HPDE6-E6E7 (cell line): ENCODE measurements around the gene SPOCK1.

Experiments used
- DNase-seq: peaks from one replicate; pipeline ENCODE4 v3.0.0; 2011; ENCODE audit warnings: missing footprints; ENCODE audit errors: extremely low spot score

Gene SPOCK1

DNA sequence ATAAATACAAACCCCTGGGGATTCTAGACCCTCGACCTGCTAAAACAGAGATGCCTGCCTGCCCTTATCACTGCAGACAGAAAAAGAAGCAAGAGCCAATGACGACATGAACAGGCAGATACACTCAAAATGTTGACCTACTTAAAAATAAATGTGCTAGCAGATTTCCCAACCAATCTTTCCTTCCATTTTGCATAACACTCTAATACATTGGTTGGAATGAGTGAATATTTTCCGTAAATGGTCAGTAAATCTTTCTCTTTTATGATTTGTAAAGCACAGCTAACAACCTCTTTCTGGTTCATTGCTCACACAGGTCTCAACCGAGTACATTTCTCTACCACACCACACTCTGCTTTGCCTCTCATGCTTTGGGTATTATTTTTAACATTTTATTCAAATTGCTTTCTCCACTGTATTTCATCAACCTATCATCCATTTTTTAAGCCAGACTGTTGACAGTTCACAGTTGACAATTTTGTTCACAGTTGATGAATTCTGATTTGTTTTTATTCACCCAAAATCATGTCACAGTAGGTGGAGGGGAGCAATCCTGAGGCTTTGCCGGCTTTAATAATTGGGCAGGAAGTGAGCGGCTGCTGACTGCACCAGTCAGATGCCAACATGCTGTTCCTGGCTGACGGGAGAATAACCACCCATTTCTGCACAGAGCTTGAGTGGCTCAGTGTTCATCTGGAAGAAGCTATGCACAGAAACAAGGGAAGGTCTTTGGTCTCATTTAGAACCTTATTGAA lies 426.6 kb downstream of the SPOCK1 start:
- DNase-seq = no peak

DNA sequence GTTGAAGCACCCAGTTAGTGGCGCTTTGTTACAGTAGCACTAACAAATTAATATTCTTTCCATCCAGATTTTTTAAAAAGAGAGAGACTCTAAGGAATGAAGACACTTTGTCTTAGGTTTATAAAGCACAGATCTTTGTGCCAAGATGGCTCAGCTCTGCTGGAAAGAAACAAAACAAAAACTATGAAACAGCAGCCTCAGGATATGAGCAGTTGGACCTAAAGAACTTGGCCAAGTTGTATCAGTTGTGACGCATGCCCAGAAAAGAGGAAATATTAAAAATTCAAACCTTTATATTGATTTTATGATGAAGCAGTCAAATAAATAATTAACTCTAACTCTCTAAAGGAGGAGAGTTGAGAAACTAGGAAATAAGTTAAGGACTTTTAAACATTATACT lies 427.2 kb downstream of the SPOCK1 start:
- DNase-seq = no peak

DNA sequence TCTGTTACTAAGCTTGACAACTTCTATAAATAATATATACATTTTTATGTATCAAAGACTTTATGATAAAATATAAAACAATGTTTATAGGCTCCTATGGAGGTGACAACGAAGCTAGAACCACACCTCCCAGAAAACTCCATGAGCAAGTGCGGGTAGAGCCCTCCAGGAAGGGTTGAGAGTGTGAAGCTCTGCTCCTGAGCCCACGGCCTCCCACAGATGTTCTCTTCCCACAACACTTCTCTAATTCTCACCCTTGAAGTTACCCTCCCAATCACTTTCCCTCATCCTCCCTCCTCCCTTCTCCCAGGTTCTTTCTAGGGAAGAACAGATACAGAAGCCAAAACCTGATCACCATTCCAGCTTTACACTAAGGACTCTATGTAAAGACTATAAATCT lies 427.6 kb downstream of the SPOCK1 start:
- DNase-seq = no peak

DNA sequence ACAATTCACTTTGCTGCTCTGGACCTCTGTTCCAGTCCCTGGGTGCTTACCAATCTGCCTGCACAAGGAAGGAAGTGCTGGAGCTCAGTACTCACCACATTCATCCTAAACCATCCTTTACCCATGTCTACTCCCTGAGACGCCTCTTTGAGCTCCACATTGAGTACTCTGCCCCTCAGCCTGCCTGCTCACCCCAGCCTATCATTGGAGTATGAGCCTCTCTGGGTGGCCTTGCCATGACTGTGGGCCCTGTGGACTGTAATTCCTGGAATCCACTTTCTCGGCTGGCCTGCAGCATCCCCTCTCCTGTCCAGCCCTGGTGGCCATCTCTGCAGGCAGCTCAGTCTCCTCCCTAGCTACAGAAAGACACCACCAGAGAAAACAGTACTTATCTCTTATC lies 428.6 kb downstream of the SPOCK1 start:
- no peak for DNase-seq

DNA sequence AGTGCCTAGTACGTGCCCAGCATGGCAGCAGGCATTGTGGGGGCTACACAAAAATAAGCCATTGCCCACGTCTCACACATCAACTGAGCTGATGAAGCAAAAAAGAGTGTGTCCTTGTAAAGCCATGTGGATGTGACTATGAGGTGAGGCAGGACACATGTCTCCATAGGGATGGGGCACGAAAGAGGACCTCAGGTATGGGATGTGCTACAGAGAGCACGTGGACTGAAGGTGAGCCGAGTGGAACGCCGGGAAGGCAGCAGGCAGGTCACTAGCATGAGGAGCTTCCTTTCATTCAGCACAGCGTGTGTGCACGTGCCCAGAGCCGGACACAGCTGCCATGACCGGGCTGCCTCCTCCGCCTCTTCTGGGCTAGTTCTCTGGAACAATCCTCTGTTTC lies 429.8 kb downstream of the SPOCK1 start:
- DNase-seq = no peak

DNA sequence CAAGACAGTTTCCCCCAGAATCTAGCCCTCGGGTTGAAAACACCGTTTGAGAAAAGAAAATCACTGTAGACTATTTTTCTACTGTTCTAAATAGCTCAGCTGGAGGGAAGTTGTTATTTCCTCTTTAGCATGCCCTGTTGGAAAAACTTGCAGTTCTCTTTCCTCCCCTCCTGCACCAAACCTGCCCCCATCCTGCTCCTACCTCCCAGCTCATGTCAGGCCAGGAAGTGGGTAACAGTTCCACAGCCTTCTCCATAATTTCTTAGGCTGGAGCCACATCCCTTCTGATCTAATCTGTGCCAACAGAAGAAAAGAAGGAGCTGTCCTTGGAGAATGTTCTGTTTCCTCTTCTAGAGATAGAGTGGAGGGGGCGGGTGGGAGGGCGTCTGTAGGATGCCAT lies 437.7 kb downstream of the SPOCK1 start:
- no peak for DNase-seq

DNA sequence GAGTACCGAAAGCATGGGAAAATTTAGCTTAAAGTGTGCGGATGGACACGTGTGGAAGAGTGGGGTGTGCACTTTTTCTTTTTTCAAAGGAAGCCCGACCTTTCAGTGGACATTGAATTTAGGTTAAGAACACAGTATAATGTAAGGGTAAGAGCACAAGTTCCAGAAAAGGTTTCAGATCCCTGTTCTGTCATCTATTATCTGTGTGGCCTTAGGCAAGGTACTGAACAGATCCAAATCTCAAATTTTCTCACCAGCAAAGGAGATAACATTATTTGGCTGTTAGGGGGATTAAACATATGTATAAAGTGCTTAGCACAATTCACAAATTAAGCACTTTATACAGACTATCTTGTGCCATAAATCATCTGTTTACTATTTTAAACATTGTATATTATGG lies 441.0 kb downstream of the SPOCK1 start:
- DNase-seq = no peak

DNA sequence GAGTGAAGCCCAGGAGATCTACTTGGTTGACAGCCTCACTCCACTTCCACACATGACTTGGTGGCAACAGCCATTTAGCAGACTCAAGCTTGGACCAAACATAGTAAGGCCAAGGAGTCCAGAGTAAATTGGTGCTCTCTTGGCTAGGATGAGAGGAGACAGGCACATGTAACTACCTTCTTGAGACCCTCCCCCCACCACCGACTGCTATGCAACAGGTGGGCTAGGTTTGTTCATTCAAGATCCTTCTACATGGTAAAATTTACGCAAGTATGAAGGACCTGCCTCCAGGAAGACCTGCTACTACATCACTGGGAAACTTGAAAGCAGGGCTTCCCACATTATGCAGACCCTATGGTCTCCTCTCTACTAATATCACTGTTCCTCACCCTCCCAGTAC lies 442.4 kb downstream of the SPOCK1 start:
- no peak for DNase-seq

DNA sequence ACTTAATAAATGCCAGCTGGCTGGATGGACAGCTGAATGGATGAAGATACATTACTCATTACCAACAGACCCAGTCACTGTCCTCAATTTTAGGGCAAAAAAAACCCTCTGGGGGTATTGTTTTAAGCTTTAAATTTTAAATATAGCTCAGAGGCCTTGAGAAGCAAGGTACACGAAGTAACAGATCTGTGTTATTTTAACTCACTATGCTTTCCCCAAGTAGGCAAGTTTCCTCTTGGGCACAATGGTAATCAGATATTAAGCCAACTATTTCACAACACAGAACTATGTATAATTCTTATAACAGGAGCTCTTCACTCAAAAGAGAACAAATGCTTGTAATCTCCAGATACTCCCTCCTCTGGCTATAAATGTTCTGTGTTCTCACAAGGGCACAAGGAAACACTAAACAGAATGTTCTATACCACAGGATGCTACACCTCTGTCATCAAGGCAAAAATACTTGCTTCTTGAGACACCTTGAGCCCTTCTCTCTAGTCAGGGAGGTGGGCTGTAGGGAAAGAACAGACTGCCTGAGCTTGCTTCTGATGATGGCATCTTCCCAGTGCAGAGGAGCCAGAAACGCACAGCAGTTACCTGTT lies 443.8 kb downstream of the SPOCK1 start:
- no peak for DNase-seq

DNA sequence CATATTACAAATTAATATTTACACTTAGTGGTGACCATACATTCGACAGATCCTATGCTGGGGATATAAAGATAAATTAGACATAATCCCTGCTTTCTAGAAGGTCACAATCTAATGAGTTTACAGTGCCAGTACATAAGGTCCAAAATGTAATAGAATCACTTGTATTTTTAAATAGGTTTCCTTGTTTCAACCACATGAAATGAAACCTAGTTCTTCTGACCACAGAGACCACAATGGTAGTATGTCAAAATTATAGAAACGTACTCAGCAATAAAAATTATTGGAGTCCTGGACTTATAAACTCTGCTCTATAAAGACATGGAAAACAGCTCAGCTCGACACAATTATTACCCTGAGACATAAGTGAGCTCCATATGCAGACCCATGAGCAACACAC lies 444.3 kb downstream of the SPOCK1 start:
- no peak for DNase-seq

DNA sequence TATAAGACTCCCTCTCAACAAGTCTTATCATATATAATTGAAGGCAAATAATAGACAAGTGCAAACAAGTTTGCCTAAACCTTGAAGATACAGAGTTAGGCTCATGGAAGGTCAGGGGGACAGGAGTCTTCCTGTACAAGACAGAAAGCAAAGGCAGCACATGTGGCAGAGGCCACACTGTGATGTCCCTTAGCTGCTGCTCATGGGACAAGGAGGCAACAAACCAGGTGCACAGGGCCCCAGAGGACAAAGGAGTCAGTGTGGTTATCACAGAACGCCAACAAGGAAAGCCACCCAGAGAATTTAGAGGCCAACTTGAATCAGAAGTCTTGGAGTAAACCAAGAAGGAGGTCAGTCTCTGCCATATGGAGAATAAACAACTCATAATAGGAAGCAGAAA lies 444.8 kb downstream of the SPOCK1 start:
- DNase-seq = no peak

DNA sequence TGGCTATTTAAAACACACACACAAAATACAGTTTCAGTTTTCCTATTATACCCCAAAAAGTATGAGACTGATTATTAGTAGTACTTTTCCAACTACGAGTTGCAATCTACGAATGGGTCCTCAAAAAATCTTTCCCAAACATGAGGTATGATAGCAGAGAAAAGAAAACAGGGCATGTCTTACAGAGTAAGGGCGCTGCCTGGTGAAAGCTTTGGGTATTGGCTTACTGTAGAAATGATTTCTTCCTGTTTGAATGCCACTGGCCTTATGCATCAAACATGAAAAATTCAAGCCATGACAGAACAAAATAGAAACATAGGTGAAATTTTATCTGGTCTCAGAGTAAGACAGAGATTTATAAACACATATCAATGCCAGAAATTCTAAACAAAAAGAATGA lies 448.0 kb downstream of the SPOCK1 start:
- no peak for DNase-seq

DNA sequence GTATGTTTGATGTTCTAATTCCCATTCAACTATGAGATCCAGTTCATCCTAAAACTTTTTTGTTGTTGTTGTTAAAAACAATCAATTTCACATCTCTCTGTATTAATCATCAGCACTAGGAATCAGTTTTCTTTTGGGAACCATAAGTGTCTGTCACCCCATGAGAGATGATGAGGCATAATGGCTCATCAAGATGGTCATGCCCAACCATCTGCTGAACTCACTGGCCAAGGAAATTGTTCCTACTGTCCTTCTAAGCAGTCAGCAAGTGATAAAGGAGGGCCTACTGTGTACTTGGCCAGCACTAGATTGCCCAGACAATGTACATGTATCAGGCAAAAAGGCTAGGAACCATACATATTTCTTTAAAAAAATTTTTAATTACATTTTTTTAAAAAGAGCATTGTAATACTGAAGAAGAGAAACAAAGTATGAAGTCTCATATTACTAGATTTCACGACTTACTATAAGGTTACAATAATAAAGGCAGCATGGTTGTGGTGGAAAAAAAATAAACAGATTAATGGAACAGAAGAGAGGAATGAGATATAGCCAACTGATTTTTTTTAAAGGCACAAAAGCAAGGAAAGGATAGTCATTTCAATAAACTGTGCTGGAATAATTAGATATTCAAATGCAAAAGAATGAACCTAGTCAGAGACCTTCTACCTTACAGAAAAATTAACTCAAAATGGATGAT lies 458.3 kb downstream of the SPOCK1 start:
- DNase-seq = no peak

DNA sequence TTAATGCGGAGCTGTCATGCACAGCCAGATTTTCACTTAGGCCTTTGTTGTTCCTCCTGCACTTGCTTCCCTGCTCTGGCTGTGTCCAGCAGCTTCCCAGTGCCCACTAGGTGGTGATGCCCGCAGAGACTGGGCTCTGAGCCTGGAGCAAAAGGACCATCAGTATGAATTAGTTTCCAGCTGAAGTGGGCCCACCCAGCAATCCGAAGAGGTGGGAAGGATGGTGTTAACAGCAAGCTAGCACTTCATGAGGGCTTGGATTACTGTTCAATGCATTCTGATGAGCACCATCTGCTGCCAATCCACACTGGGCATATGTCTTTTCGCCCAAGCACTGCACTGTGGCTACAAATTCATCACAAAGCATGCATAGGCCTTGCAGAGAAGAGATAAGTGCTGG lies 459.1 kb downstream of the SPOCK1 start:
- no peak for DNase-seq

DNA sequence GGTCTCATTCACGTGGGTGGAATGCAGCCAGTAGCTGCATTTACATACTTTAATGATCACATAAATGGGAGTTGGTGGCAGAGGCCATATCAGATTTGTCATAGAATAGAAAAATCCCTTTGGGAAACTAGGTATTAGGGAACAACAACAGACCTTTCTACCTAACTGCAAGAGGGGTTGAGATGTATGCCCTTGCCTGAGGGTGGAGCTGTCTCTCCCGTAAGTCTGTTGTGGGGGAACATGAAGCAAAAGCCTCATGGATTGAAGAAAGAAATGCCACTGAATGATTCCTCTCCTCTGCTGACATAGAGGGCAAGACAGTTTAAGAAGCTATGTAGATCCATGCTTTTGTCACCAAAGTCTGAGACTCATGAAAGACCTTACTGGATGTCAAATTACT lies 461.3 kb downstream of the SPOCK1 start:
- no peak for DNase-seq

DNA sequence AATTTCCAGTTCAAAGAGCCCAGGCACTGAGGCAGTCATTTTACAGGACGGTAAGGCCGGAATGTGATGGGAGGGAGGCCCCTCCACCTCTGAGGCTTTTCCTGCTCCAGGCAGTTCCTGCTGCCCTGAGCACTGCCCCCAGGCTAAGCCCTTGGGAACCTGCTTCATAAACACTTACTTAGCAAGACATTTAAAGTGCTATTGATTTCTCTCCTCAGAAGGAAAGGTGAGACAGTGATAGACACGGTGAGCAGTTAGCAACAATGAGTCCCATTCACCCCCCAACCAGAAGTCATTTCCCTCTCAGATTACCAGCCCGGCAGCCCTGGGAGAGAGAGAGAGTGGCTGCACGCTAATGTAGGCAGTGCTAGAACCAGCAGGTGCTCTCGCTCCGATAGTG lies 462.5 kb downstream of the SPOCK1 start:
- DNase-seq = no peak

DNA sequence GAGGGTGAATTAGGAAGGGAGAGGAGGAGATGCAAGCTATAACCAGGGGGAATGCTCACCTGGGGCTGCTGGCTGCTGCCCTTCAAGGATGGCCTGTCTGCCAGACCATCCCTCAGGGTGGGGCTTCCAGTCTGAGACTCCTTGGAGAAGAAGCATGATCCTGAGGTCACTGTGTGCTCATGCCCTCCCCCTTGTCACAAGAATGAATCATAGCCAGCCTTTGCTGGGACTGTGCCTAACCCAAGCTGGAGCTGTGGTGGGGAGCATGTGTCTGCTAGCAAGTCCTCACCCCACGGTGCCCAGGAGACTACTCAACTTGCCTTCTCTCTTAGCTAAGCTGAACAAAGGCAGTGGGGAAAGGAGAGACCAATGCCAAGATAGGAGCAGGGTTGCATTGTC lies 463.6 kb downstream of the SPOCK1 start:
- no peak for DNase-seq

DNA sequence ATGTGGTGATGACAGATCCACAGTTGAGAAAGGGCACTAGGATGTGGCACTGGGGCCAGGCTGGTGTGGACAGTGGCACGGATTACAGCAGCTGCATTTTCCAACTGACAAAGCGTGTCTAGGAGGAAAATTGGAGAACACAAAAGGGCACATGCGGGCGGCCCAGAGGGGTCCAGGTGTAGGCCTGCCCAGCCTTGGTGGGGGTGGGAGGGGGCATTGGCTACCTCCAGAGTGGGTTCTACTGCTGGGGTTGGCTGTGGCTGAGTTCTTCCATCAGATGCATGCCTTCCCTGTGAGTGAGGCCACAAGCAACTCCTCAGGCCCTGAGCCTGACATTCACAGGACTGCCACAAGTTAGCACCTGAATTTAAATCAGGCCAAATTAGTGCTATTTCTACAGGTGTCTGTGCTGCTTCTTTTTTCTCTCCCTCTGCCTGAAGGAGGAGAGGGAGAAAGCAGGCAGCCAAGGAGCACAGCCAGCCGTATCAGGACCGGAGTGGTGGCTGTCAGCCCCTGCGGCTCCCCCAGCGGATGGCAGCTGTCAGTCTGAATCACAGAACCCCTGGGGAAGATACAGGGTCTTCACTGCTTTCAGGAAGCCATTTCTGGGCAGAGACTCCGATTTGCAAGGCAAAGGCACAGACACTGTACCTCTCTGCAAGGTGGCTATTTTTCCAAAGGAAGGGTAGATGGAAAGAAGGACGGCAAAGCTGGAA lies 464.2 kb downstream of the SPOCK1 start:
- DNase-seq = no peak

DNA sequence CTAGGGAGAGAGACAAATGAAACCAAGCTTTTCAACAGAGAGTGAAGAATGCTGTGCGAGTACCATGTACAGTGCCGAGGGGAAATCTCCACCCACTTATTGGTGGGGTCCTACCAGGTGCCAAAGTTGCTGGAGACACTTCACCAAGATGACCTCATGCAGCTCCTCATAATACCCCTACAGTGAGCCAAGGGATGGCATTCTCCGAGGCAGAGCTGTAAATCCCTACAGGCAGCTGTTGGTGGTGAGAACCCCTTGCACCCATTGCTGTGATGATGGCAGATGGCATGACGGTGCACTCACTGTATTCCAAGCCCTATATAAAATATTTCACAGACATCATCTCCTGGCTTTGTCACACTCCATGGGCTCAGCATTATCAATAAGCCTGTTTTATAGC lies 464.9 kb downstream of the SPOCK1 start:
- no peak for DNase-seq

DNA sequence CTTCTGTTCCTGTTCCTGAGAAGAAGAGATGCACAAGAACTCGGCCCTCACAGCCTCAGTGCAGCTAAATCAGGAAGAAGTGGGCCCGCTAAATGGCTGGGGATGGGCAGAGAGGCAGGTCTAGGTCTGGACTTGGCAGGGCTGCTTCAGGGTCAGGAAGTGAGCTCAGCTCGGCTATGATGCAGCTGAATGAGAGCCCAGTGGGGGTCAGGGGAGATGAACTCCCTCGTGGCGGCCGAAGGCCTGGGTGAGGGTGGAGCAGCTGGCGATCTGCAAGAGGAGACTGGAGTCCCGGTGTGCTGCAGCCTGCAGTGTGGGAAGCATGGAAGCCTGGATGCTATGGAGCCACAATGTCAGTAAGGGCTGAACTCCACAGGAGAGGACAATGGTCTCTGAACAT lies 466.2 kb downstream of the SPOCK1 start:
- DNase-seq = no peak

DNA sequence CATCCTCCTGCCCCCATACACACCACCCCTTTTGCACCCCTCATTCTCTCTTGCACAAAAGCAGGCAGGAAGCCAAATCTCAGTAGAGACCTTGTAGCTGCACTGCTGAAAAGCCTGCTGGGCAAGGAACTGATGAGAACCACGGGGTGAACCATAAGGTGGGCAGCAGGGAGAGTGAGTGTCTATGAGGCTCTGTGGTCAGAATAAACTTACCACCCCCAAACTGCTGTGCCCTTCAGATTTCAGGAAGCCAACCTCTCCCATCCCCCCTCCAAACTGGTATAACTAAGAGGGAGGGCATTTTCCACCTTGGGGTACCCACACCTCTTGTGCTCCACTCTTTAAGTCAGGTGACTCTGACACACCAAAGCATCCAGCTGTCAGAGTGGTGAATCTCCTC lies 471.4 kb downstream of the SPOCK1 start:
- no peak for DNase-seq

DNA sequence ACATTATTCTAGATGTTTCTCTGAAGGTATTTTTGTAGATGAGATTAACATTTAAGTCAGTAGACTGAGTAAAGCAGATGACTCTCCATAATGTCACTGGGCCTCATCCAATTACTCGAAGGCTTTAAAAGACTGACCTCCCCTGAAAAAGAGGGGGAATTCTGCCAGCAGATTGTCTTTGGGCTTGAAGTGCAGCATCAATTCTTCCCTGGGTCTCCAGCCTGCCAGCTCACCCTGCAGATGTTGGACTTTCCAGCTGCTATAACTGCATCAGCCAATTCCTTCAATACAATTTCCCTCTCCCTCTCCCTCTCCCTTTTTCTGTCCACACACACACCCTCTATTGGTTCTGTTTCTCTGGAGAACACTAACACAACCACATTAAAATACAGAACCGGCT lies 472.8 kb downstream of the SPOCK1 start:
- DNase-seq = no peak

DNA sequence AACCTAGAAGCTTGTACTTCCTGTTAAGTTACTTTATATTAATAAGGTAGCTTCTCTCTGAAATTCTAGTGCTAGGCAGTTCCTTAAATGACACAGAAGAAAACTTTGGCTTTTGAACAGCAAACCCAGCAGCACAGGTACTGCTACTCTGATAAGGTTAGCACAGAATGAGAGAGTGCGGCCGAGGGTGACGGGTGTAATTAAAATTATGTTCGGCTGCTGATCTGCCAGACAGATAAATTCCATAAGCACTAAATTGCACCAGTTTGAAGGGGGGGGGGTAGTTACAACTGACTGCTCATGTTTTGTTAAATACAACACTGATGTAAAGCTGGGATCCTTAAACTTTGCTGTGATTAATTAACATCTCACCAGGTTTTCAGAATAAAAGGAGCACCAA lies 475.1 kb downstream of the SPOCK1 start:
- no peak for DNase-seq
